Measurements from ENCODE around the gene TMEM204.

- no peak for TF ChIP-seq CTCF (IDR thresholded peaks at IDR 0.05 in 4 of 5, conservative IDR thresholded peaks at IDR 0.05 in 1 of 5)
- TF ChIP-seq POLR2A (IDR thresholded peaks at IDR 0.05) = no peak
Observed at GRCh38 chr16:1548233-1548632, 14.8 kb downstream of the TMEM204 start.
